Tibial nerve (tissue), 4 donors: ENCODE results near the gene ABHD17A. TPM values are rescaled to one million over a fixed set of nuclear protein-coding genes. Genes with fewer than 3 reads are reported as not detected.
A peak's percentile ranks its signal among the peaks of the same experiment; 100 is the strongest.

Experiments
- DNase-seq, 2 donors: peaks; one replicate each; pipeline ENCODE4 v3.0.0-alpha.2; 2019; ENCODE audit warnings: low spot score in 2 of 2
- H3K27ac ChIP-seq, 4 donors: fragments of 200-600 bp; sonication (generic) in 3 of 4; one replicate each; pipeline ENCODE4 v1.5.1; 2017 to 2019; ENCODE audit warnings: mild to moderate bottlenecking in 1 of 4
- H3K27me3 ChIP-seq, 2 donors: fragments of 200-600 bp; sonication (generic) in 1 of 2; one replicate each; pipeline versions ENCODE4 v1.5.1 to v1.6.0; 2017 to 2019
- H3K36me3 ChIP-seq, 3 donors: fragments of 200-600 bp; sonication (generic); one replicate each; pipeline ENCODE4 v1.5.1; 2018 to 2019
- H3K4me1 ChIP-seq, 4 donors: fragments of 200-600 bp; sonication (generic) in 3 of 4; one replicate each; pipeline ENCODE4 v1.5.1; 2017 to 2019
- H3K4me3 ChIP-seq, 4 donors: fragments of 200-600 bp; sonication (generic) in 3 of 4; one replicate each; pipeline ENCODE4 v1.5.1; 2017 to 2019; ENCODE audit warnings: mild to moderate bottlenecking in 1 of 4, moderate library complexity in 1 of 4
- H3K9me3 ChIP-seq, 4 donors: fragments of 200-600 bp; sonication (generic) in 3 of 4; one replicate each; pipeline ENCODE4 v1.5.1; 2017 to 2019
- CTCF ChIP-seq, 5 experiments: fragments of 200-600 bp in 3 of 5; fragments of 450-650 bp in 2 of 5; sonication (generic) in 3 of 5; IDR thresholded peaks; one replicate each; pipeline ENCODE4 v1.5.1; 2016 to 2019; ENCODE audit warnings: antibody characterized with exemption in 5 of 5, mild to moderate bottlenecking in 3 of 5, moderate library complexity in 2 of 5
- EP300 ChIP-seq, 2 donors: sonication (generic); formaldehyde crosslinking; IDR thresholded peaks; one replicate each; pipeline ENCODE4 v1.6.1; 2017; ENCODE audit warnings: antibody characterized with exemption in 2 of 2, mild to moderate bottlenecking in 1 of 2
- POLR2A ChIP-seq, 2 donors: fragments of 450-650 bp; IDR thresholded peaks; one replicate each; pipeline ENCODE4 v1.6.1; 2017; ENCODE audit warnings: antibody characterized with exemption in 2 of 2, mild to moderate bottlenecking in 2 of 2, moderate library complexity in 2 of 2
- WGBS, 2 donors: methylation state at CpG; one replicate each; pipeline ENCODE4 v1.1.5; 2018; 5-methylcytosine and 5-hydroxymethylcytosine counted together
- total RNA-seq, 4 donors: library from RNA; depleted of rRNA; stranded (reverse); fragments of >200 nt; gene quantifications; one replicate each; pipeline ENCODE4 v1.1.0, GENCODE V29; 2016

The ABHD17A gene
- total RNA-seq, 4 donors from 2014 or later, result 127 to 165 (median 132) TPM

- Histone ChIP-seq H3K27ac (peak overlapping the region; percentile 65 to 94 (median 91)), H3K4me1 (peaks cover 0 to 91% (median 58%) of the 10 kb centered on the region in 4 donors), H3K9me3 (no peaks in the 10 kb centered on the region), H3K36me3 (peaks cover 0 to 6% (median 0%) of the 10 kb centered on the region in 3 donors), H3K27me3 (peaks cover 0 to 5% of the 10 kb centered on the region in 2 donors), H3K4me3 (peak overlapping the region; percentile 11 to 58 (median 42))
- peak; percentile 72 to 78 for DNase-seq
- 5 to 30% methylated on average over 19 to 28 of the region's 33 CpGs for WGBS, 2 donors
- TF ChIP-seq POLR2A (IDR thresholded peaks at IDR 0.05), result peak; percentile 22 to 74
- TF ChIP-seq EP300 (IDR thresholded peaks at IDR 0.05), result peak; percentile 36 to 87
- peak in 1 of 5 experiments; percentile 9 for TF ChIP-seq CTCF (IDR thresholded peaks at IDR 0.05)
Observed at GRCh38 chr19:1855040-1855827, 30.1 kb downstream of the ABHD17A start.

- Histone ChIP-seq H3K36me3 (peaks cover 0 to 6% (median 0%) of the 10 kb centered on the region in 3 donors), H3K4me1 (peaks cover 0 to 85% (median 51%) of the 10 kb centered on the region in 4 donors), H3K4me3 (peak overlapping the region in 1 of 4 donors; percentile 18), H3K9me3 (no peaks in the 10 kb centered on the region), H3K27me3 (peaks cover 0 to 5% of the 10 kb centered on the region in 2 donors), H3K27ac (peak overlapping the region; percentile 9 to 94 (median 91))
- DNase-seq, result no peak
- no peak for TF ChIP-seq CTCF (IDR thresholded peaks at IDR 0.05)
- TF ChIP-seq EP300 (IDR thresholded peaks at IDR 0.05), result no peak
- TF ChIP-seq POLR2A (IDR thresholded peaks at IDR 0.05), result no peak
- WGBS, 2 donors, result 71 to 76% methylated on average over 31 to 37 of the region's 37 CpGs
Observed at GRCh38 chr19:1854542-1855039, 30.7 kb downstream of the ABHD17A start.

DNA sequence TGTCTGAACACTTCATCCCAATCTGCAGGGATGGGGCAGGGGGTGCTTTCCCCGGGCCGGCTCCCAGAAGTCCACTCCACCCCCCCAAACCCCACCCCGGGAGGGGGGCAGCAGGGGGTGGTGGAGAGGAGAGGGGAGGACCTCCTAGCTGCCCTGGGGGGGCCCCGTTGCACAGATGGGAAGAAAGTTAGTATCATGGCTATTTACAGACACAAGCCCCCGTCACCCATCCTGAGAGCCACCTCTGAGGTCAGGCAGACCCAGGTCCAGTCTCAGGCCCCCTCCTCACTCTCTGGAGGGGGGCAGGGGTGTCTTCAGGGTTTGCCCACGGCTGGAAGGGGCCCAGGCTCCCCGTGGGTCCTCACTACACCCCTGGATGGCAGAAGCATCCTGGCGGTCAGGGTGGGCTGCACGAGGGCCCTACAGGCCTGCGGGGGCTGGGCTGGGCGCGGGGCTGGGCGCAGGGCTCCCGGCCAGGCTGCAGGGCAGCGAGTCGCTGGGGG is 31.2 kb downstream of the ABHD17A start:
- 73 to 78% methylated on average over 4 to 12 of the region's 16 CpGs for WGBS, 2 donors
- H3K4me1 ChIP-seq, result peaks cover 0 to 80% (median 47%) of the 10 kb centered on the region in 4 donors
- no peak for DNase-seq
- H3K27ac ChIP-seq, result peak overlapping the region in 3 of 4 donors; percentile 41 to 94 (median 90)
- H3K4me3 ChIP-seq, result no peak overlapping the region
- no peaks in the 10 kb centered on the region for H3K9me3 ChIP-seq
- H3K27me3 ChIP-seq, result peaks cover 0 to 5% of the 10 kb centered on the region in 2 donors
- H3K36me3 ChIP-seq, result peaks cover 0 to 6% (median 0%) of the 10 kb centered on the region in 3 donors
- no peak for TF ChIP-seq POLR2A (IDR thresholded peaks at IDR 0.05)
- no peak for TF ChIP-seq EP300 (IDR thresholded peaks at IDR 0.05)
- no peak for TF ChIP-seq CTCF (IDR thresholded peaks at IDR 0.05)

- Histone ChIP-seq H3K4me1 (peaks cover 0 to 78% (median 44%) of the 10 kb centered on the region in 4 donors), H3K27ac (peak overlapping the region; percentile 26 to 94 (median 54)), H3K36me3 (peaks cover 0 to 6% (median 0%) of the 10 kb centered on the region in 3 donors), H3K4me3 (no peak overlapping the region), H3K27me3 (peaks cover 0 to 5% of the 10 kb centered on the region in 2 donors), H3K9me3 (no peaks in the 10 kb centered on the region)
- no peak for TF ChIP-seq POLR2A (IDR thresholded peaks at IDR 0.05)
- TF ChIP-seq EP300 (IDR thresholded peaks at IDR 0.05), result no peak
- TF ChIP-seq CTCF (IDR thresholded peaks at IDR 0.05), result peak; percentile 80 to 95 (median 90)
- WGBS, 2 donors, result 25 to 63% methylated on average over 6 to 23 of the region's 27 CpGs
- DNase-seq, result peak; percentile 51 to 68
Observed at GRCh38 chr19:1853295-1854038, 31.8 kb downstream of the ABHD17A start.
